Lower lobe of right lung (tissue), 2 donors: ENCODE results near the gene C3orf18. TPM values are rescaled to one million over a fixed set of nuclear protein-coding genes. Genes with fewer than 3 reads are reported as not detected.

Source experiments
- ATAC-seq, 2 donors: fragments of 200-7000 bp; cut with Tn5 transposase; one replicate each; pipeline ENCODE4 v1.9.1; 2020 to 2022; ENCODE audit warnings: mild to moderate bottlenecking in 2 of 2, moderate library complexity in 2 of 2
- DNase-seq: peaks from one replicate; pipeline ENCODE4 v3.0.0-alpha.2; 2020
- H3K27ac ChIP-seq: fragments of 200-600 bp; one replicate; pipeline ENCODE4 v1.8.0; 2022
- H3K27me3 ChIP-seq: fragments of 200-600 bp; one replicate; pipeline ENCODE4 v1.8.0; 2022; ENCODE audit warnings: low read depth
- H3K36me3 ChIP-seq: fragments of 200-600 bp; one replicate; pipeline ENCODE4 v1.8.0; 2022; ENCODE audit warnings: mild to moderate bottlenecking
- H3K4me1 ChIP-seq: fragments of 200-600 bp; one replicate; pipeline ENCODE4 v1.8.0; 2022
- H3K4me3 ChIP-seq: fragments of 200-600 bp; one replicate; pipeline ENCODE4 v1.8.0; 2022; ENCODE audit warnings: mild to moderate bottlenecking
- H3K9me3 ChIP-seq: fragments of 200-600 bp; one replicate; pipeline ENCODE4 v1.8.0; 2022
- intact Hi-C: fragments of 100-400 bp; cut with DNase I; formaldehyde crosslinking; loops from one replicate; pipeline ENCODE4 v1.11.0; 2022
- total RNA-seq: library from RNA; stranded (reverse); fragmentation: NEBNext Ultra II Directional; extraction: Animal tissue kit (Norgen Biotek cat#: 25700); gene quantifications from one replicate; pipeline ENCODE4 v1.2.1, GENCODE V29; 2021
- TF ChIP-seq, protein P1 (sequence below): fragments of 200-600 bp; IDR thresholded peaks from one replicate; pipeline ENCODE4 v1.8.0; 2022; ENCODE audit warnings: antibody characterized with exemption, mild to moderate bottlenecking
- donor health status: DM: no; HTN: yes; CAD: no; lungs with severe emphysema.

C3orf18 gene
- total RNA-seq, 1 donor from 2014 or later = 6.7 TPM

- H3K9me3 ChIP-seq = no peaks in the 10 kb centered on the region
- peak; percentile 92 to 93 for ATAC-seq
- H3K4me1 ChIP-seq = peaks cover 53% of the 10 kb centered on the region
- peaks cover 10% of the 10 kb centered on the region for H3K36me3 ChIP-seq
- TF ChIP-seq, protein P1, sequence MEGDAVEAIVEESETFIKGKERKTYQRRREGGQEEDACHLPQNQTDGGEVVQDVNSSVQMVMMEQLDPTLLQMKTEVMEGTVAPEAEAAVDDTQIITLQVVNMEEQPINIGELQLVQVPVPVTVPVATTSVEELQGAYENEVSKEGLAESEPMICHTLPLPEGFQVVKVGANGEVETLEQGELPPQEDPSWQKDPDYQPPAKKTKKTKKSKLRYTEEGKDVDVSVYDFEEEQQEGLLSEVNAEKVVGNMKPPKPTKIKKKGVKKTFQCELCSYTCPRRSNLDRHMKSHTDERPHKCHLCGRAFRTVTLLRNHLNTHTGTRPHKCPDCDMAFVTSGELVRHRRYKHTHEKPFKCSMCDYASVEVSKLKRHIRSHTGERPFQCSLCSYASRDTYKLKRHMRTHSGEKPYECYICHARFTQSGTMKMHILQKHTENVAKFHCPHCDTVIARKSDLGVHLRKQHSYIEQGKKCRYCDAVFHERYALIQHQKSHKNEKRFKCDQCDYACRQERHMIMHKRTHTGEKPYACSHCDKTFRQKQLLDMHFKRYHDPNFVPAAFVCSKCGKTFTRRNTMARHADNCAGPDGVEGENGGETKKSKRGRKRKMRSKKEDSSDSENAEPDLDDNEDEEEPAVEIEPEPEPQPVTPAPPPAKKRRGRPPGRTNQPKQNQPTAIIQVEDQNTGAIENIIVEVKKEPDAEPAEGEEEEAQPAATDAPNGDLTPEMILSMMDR = no peak
- H3K27me3 ChIP-seq = no peaks in the 10 kb centered on the region
- H3K27ac ChIP-seq = peak within 1 kb of the TSS; percentile 92
- intact Hi-C loops = no loop called here
- peak; percentile 99 for DNase-seq
- peak within 1 kb of the TSS; percentile 85 for H3K4me3 ChIP-seq
These were observed 1.6 kb upstream of the C3orf18 start, which contains the start of gene HEMK1 for GRCh38 chr3:50568947-50569749. Gene HEMK1 (plus strand): TSS chr3:50569522. CDS start chr3:50571105, 1,583 bp downstream.

- TF ChIP-seq, protein P1 = no peak
- no peaks in the 10 kb centered on the region for H3K27me3 ChIP-seq
- H3K36me3 ChIP-seq = no peaks in the 10 kb centered on the region
- peak overlapping the region; percentile 76 for H3K27ac ChIP-seq
- H3K9me3 ChIP-seq = no peaks in the 10 kb centered on the region
- DNase-seq (no peak), ATAC-seq (no peak)
- peak overlapping the region; percentile 64 for H3K4me3 ChIP-seq
- intact Hi-C loops = no loop called here
- peaks cover 36% of the 10 kb centered on the region for H3K4me1 ChIP-seq
These were observed 549 bp downstream of the C3orf18 start for GRCh38 chr3:50567011-50567385.

DNA sequence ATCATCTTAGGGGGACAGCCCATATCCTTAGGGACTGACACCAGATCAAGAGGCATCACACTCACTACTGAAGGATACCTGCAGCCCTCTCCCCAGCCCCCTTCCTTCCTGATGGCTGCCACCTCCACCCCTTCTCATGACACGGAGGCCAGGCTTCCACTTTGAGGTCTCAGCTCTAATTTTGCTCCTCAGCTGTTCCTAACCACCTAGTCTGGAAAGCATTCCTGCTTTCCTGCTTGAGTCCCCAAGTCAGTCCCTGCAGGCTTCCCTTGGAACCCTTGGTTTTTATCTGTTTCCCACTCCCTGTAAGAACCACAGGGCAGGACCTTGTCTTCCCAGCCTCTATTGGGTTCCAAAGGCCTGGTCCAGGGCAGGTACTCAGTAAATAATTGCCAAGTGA is 3.2 kb downstream of the C3orf18 start:
- intact Hi-C loops = no loop called here

DNA sequence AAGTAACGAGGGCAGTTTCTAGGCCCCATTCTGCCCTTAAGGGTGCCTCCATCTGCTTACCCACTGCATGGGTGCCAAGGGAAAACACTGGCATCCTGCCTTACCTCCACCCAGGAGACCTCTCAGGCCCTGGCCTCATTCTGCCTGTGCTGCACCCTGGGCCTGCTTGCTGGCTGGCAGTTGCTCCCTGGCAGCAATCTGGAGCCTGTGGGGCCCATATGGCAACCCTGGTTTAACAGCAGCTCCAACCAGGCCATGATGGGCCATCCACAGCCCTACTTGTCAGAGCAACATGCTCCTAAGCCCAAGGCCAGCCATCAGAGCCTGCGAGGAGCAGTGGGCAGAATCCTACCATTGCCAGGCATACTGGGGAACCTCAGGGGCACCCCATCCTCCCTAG is 3.7 kb downstream of the C3orf18 start:
- H3K27ac ChIP-seq = no peak overlapping the region
- TF ChIP-seq, protein P1 = no peak
- ATAC-seq = no peak

More for the DNA sequence above, 3.2 kb downstream of the C3orf18 start:
- Histone ChIP-seq H3K4me1 (peaks cover 20% of the 10 kb centered on the region), H3K36me3 (no peaks in the 10 kb centered on the region), H3K27me3 (no peaks in the 10 kb centered on the region), H3K27ac (no peak overlapping the region), H3K9me3 (no peaks in the 10 kb centered on the region), H3K4me3 (no peak overlapping the region)
- ATAC-seq = no peak
- TF ChIP-seq, protein P1 = no peak
- DNase-seq = no peak

GRCh38 chr3:50562861-50563260 is 4.7 kb downstream of the C3orf18 start:
- no peak for ATAC-seq
- Histone ChIP-seq H3K9me3 (no peaks in the 10 kb centered on the region), H3K27me3 (no peaks in the 10 kb centered on the region), H3K36me3 (no peaks in the 10 kb centered on the region), H3K27ac (no peak overlapping the region), H3K4me3 (no peak overlapping the region), H3K4me1 (peaks cover 14% of the 10 kb centered on the region)
- TF ChIP-seq, protein P1 = no peak
- intact Hi-C loops = no loop called here
- no peak for DNase-seq

More for the DNA sequence above, 3.7 kb downstream of the C3orf18 start:
- no peak for DNase-seq
- Histone ChIP-seq H3K27me3 (no peaks in the 10 kb centered on the region), H3K9me3 (no peaks in the 10 kb centered on the region), H3K4me1 (peaks cover 20% of the 10 kb centered on the region), H3K4me3 (no peak overlapping the region), H3K36me3 (no peaks in the 10 kb centered on the region)
- intact Hi-C loops = no loop called here
